Activated CD4-positive, alpha-beta T cell treated with anti-CD3 and anti-CD28 coated beads, Interleukin-10, Interleukin-2, amounts not matched to agents 100 ng/mL and 50 ng/mL, durations not matched to agents 16 hours and 8 hours (primary cell): ENCODE results near the gene CLDN7.
"Not testable (repeated sequence)": the region's sequence is repeated elsewhere in the genome, so short reads cannot be mapped to it uniquely, and the experiment has no call there.

Source experiments
- DNase-seq: peaks from one replicate; pipeline ENCODE4 v3.0.0-alpha.2; 2020

CLDN7 gene

GRCh38 chr17:7252176-7253043 lies 9.9 kb downstream of the CLDN7 start, which contains the start of gene ELP5:
TSS of gene ELP5 (plus strand) at chr17:7252215. CDS start at chr17:7252551, 336 bp downstream.
- peak; percentile 94 for DNase-seq

- peak; percentile 100 for DNase-seq
Observed at GRCh38 chr17:7251661-7252175, 10.6 kb downstream of the CLDN7 start, which contains the start of gene CTDNEP1. TSS of gene CTDNEP1 (minus strand) at chr17:7251734. CDS start at chr17:7251296, 438 bp downstream.

- no peak for DNase-seq
Observed at GRCh38 chr17:7250695-7251627, 11.3 kb downstream of the CLDN7 start.

GRCh38 chr17:7249830-7250229 lies 12.4 kb downstream of the CLDN7 start:
- DNase-seq: no peak

GRCh38 chr17:7249214-7249613 lies 13.1 kb downstream of the CLDN7 start:
- no peak for DNase-seq

- DNase-seq: no peak
Observed at GRCh38 chr17:7248796-7249195, 13.5 kb downstream of the CLDN7 start.

GRCh38 chr17:7246779-7247178 lies 15.5 kb downstream of the CLDN7 start:
- no peak for DNase-seq

- DNase-seq: not testable (repeated sequence)
Observed at GRCh38 chr17:7243838-7244237, 18.4 kb downstream of the CLDN7 start.

GRCh38 chr17:7243453-7243729 lies 18.9 kb downstream of the CLDN7 start:
- no peak for DNase-seq

GRCh38 chr17:7242717-7243452 lies 19.4 kb downstream of the CLDN7 start:
- peak; percentile 92 for DNase-seq

GRCh38 chr17:7241783-7242716 lies 20.2 kb downstream of the CLDN7 start, which contains the start of gene GABARAP:
TSS of gene GABARAP (minus strand) at chr17:7242449. CDS start at chr17:7242330, 119 bp downstream.
- DNase-seq: peak; percentile 89

GRCh38 chr17:7241090-7241733 lies 21.1 kb downstream of the CLDN7 start:
- DNase-seq: no peak

- DNase-seq: no peak
Observed at GRCh38 chr17:7240375-7240774, 21.9 kb downstream of the CLDN7 start.

- peak; percentile 100 for DNase-seq
Observed at GRCh38 chr17:7239091-7240027, 22.9 kb downstream of the CLDN7 start, which contains the start of gene PHF23. TSS of gene PHF23 (minus strand) at chr17:7239457. CDS start at chr17:7239279, 178 bp downstream.

- DNase-seq: no peak
Observed at GRCh38 chr17:7238420-7239090, 23.7 kb downstream of the CLDN7 start.

- peak; percentile 91 for DNase-seq
Observed at GRCh38 chr17:7237761-7238419, 24.4 kb downstream of the CLDN7 start.

- DNase-seq: no peak
Observed at GRCh38 chr17:7237266-7237760, 25.0 kb downstream of the CLDN7 start.

- no peak for DNase-seq
Observed at GRCh38 chr17:7236808-7237207, 25.5 kb downstream of the CLDN7 start.
